GM12878 (cell line): ENCODE data around the gene SPINT1. TPM values are rescaled to one million over a fixed set of nuclear protein-coding genes. Genes with fewer than 3 reads are reported as not detected.

Experiments
- ATAC-seq: fragments of 200-7000 bp; cut with Tn5 transposase; 3 replicates; pipeline ENCODE4 v1.9.1; 2020; ENCODE audit warnings: mild to moderate bottlenecking, moderate library complexity
- BruUV-seq: library from RNA; stranded (reverse); fragments of 400-500 nt; replicated peaks from 2 replicates; lab custom pipeline; 2021; lab: Mats Ljungman, UMichigan
- CTCF ChIA-PET: fragments of 300-600 bp; sonication (Branson Sonifier 250); formaldehyde crosslinking; extraction: SDS; loops from one replicate; lab custom pipeline; 2021; ENCODE audit warnings: inconsistent platforms; lab: Yijun Ruan, JAX
- POLR2A ChIA-PET: fragments of 350-600 bp; formaldehyde crosslinking; extraction: SDS; loops from one replicate; lab custom pipeline; 2021; ENCODE audit warnings: inconsistent platforms; lab: Charles Lee
- RAD21 ChIA-PET: fragments of 300-600 bp; sonication (Branson Sonifier 250); formaldehyde crosslinking; loops from one replicate; lab custom pipeline; 2023; ENCODE audit warnings: antibody characterized with exemption; ENCODE audit not compliant: unreplicated experiment; lab: Charles Lee
- SMC1A ChIA-PET: fragments of 300-600 bp; sonication (Branson Sonifier 250); formaldehyde crosslinking; loops from one replicate; lab custom pipeline; 2023; ENCODE audit not compliant: unreplicated experiment, uncharacterized antibody; lab: Charles Lee
- DNase-seq: peaks from one replicate; pipeline ENCODE4 v3.0.0-alpha.2; 2011; ENCODE audit warnings: low read depth, low spot score
- FAIRE-seq: peaks from 3 replicates; lab custom pipeline; 2011; peaks lifted over from hg19 to GRCh38; lab: Jason Lieb, UNC
- H2AFZ ChIP-seq: 2 replicates; pipeline ENCODE4 v1.6.0; 2011; ENCODE audit warnings: low read depth, low read length, control low read depth; ENCODE audit not compliant: control insufficient read depth
- H3K27ac ChIP-seq: 2 replicates; pipeline ENCODE4 v1.5.1; 2011; ENCODE audit warnings: control low read depth; ENCODE audit not compliant: control insufficient read depth, insufficient read depth
- H3K27me3 ChIP-seq, 2 experiments: replicated peaks in 1 of 2; 2 replicates each; pipeline versions ENCODE4 v1.6.0 to v1.6.1; 2011; ENCODE audit warnings: low read length in 1 of 2; ENCODE audit not compliant: control insufficient read depth in 2 of 2, insufficient read depth in 2 of 2
- H3K36me3 ChIP-seq, 2 experiments: 2 replicates each; pipeline ENCODE4 v1.5.1; 2011; ENCODE audit warnings: low read length in 1 of 2; ENCODE audit not compliant: control insufficient read depth in 2 of 2, insufficient read depth in 2 of 2
- H3K4me1 ChIP-seq: 2 replicates; pipeline ENCODE4 v1.6.1; 2011; ENCODE audit warnings: mild to moderate bottlenecking, low read length, moderate library complexity, mixed read lengths; ENCODE audit not compliant: control insufficient read depth, insufficient read depth
- H3K4me2 ChIP-seq: 2 replicates; pipeline ENCODE4 v1.6.0; 2011; ENCODE audit warnings: control low read depth; ENCODE audit not compliant: control insufficient read depth, insufficient read depth
- H3K4me3 ChIP-seq: fragments of 200-600 bp; sonication (generic); 2 replicates; pipeline ENCODE4 v1.5.1; 2016
- H3K79me2 ChIP-seq: 2 replicates; pipeline ENCODE4 v1.6.0; 2011; ENCODE audit warnings: low read length; ENCODE audit not compliant: control insufficient read depth, insufficient read depth
- H3K9ac ChIP-seq: 2 replicates; pipeline ENCODE4 v1.8.0; 2011; ENCODE audit warnings: low read length, control low read depth, mixed read lengths; ENCODE audit not compliant: control insufficient read depth, insufficient read depth
- H3K9me3 ChIP-seq: replicated peaks from 3 replicates; pipeline ENCODE4 v1.5.1; 2011; ENCODE audit warnings: mild to moderate bottlenecking, low read length; ENCODE audit not compliant: control insufficient read depth, insufficient read depth
- H4K20me1 ChIP-seq: 2 replicates; pipeline ENCODE4 v1.6.0; 2011; ENCODE audit not compliant: control insufficient read depth, insufficient read depth
- GATAD2B ChIP-seq: fragments of 450-650 bp; conservative IDR thresholded peaks from 2 replicates; pipeline ENCODE4 v1.6.1; 2017; ENCODE audit warnings: low read depth, mild to moderate bottlenecking, moderate library complexity
- JUND ChIP-seq: IDR thresholded peaks from 2 replicates; pipeline ENCODE4 v1.6.1; 2012; ENCODE audit warnings: low read depth, mild to moderate bottlenecking, low read length, improper control_type of control experiment, moderate library complexity
- POLR2AphosphoS2 ChIP-seq: IDR thresholded peaks from 2 replicates; pipeline ENCODE4 v1.6.1; 2011; ENCODE audit warnings: low read depth, mild to moderate bottlenecking, low read length, improper control_type of control experiment, moderate library complexity
- RAD51 ChIP-seq: fragments of 450-650 bp; IDR thresholded peaks from 2 replicates; pipeline ENCODE4 v1.6.1; 2016; ENCODE audit warnings: moderate library complexity, mild to moderate bottlenecking, inconsistent platforms
- RBBP5 ChIP-seq: fragments of 200-600 bp; sonication (generic); conservative IDR thresholded peaks from 2 replicates; pipeline ENCODE4 v1.6.1; 2016
- SUZ12 ChIP-seq: fragments of 200-600 bp; sonication (generic); IDR thresholded peaks from one replicate; pipeline ENCODE4 v1.6.1; 2018; ENCODE audit warnings: antibody characterized with exemption, mild to moderate bottlenecking; ENCODE audit not compliant: unreplicated experiment
- ZNF24 ChIP-seq: fragments of 450-650 bp; IDR thresholded peaks from 2 replicates; pipeline ENCODE4 v1.6.1; 2017; ENCODE audit warnings: antibody characterized with exemption, mild to moderate bottlenecking
- ZSCAN29 ChIP-seq: fragments of 450-650 bp; IDR thresholded peaks from 2 replicates; pipeline ENCODE4 v1.6.1; 2017; ENCODE audit warnings: mild to moderate bottlenecking, moderate library complexity
- WGBS: methylation state at CpG from one replicate; pipeline ENCODE4 v1.1.6; 2016; ENCODE audit warnings: low lambda C conversion rate; ENCODE audit not compliant: insufficient replicate concordance, insufficient coverage; ENCODE audit errors: missing lambda C conversion rate; 5-methylcytosine and 5-hydroxymethylcytosine counted together
- in situ Hi-C: fragments of 300-500 bp; cut with MboI; formaldehyde crosslinking; loops from 9 replicates; pipeline ENCODE4 v1.14.3; 2018; ENCODE audit warnings: mixed read lengths
- intact Hi-C: fragments of 100-400 bp; cut with micrococcal nuclease; formaldehyde crosslinking; loops from one replicate; pipeline ENCODE4 v1.14.2; 2022; ENCODE audit not compliant: unreplicated experiment
- polyA plus RNA-seq, 11 experiments: library from polyadenylated mRNA; depleted of rRNA in 4 of 11; unstranded in 6 of 11; stranded (reverse) in 5 of 11; fragments of >200 nt; fragmentation: Nextera tagmentation in 4 of 11; fragmentation: Illumina TruSeq in 1 of 11; extraction: Ambion mirVana in 4 of 11; extraction: Trizol in 1 of 11; gene quantifications; 1 replicate in 1 of 11; 2 replicates in 10 of 11; pipeline versions ENCODE4 v1.2.1 to v1.2.3, GENCODE V29; 2011 to 2016; ENCODE audit warnings: inconsistent platforms in 2 of 11, missing spikeins in 2 of 11, low read depth in 1 of 11
- total RNA-seq, 4 experiments: library from RNA; depleted of rRNA in 3 of 4; stranded (reverse); fragments of >200 nt in 3 of 4; fragmentation: Illumina TruSeq in 1 of 4; extraction: Trizol in 1 of 4; gene quantifications; 2 replicates each; pipeline versions ENCODE4 v1.2.1 to v1.2.3, GENCODE V29; 2013 to 2021
- TF ChIP-seq, protein P1 (sequence below): fragments of 450-650 bp; IDR thresholded peaks from 2 replicates; pipeline ENCODE4 v1.6.1; 2016; ENCODE audit warnings: mild to moderate bottlenecking, moderate library complexity, borderline replicate concordance
- TF ChIP-seq, protein P2 (sequence below): fragments of 450-650 bp; IDR thresholded peaks from 2 replicates; pipeline ENCODE4 v1.6.1; 2018; ENCODE audit warnings: mild to moderate bottlenecking, low read depth, moderate library complexity; ENCODE audit not compliant: partially characterized antibody
- TF ChIP-seq, protein P3 (sequence below), 3 experiments: IDR thresholded peaks in 2 of 3; conservative IDR thresholded peaks in 1 of 3; 2 replicates each; pipeline ENCODE4 v1.5.1; 2011; ENCODE audit warnings: low read depth in 3 of 3, low read length in 3 of 3, mild to moderate bottlenecking in 3 of 3, control low read depth in 2 of 3, moderate library complexity in 2 of 3, inconsistent platforms in 1 of 3, mixed read lengths in 1 of 3; ENCODE audit not compliant: control insufficient read depth in 2 of 3, insufficient read depth in 1 of 3; ENCODE audit errors: extremely low read depth in 1 of 3

The SPINT1 gene
- total and polyA plus RNA-seq, 10 of the 15 experiments (the other 5 are each of a cell fraction or from before 2014, with no cell fraction given): 3.5 to 28.6 (median 10.2) TPM

DNA sequence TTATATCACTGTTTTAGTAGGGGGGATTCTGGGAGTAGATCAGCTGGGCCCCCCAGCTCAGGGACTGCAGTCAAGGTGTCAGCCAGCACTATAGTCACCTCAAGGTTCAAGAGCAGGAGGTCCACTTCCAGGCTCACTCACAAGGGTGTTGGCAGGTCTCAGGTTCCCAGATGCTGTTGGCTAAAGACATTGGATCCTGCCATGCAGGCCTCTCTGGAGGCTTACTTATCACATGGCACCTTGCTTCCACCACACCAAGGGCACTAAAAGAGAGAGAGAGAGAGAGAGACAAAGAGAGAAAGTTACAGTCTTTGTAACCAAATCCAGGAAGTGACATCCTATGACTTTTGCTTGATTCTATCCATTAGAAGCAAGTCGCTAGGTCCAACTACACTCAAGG lies 7.8 kb upstream of the SPINT1 start:
- H3K36me3 ChIP-seq: no peaks in the 10 kb centered on the region
- TF ChIP-seq ZSCAN29 (no peak), RAD51 (no peak), JUND (no peak), POLR2AphosphoS2 (no peak), SUZ12 (no peak), GATAD2B (no peak), RBBP5 (no peak), ZNF24 (no peak)
- TF ChIP-seq, protein P1, sequence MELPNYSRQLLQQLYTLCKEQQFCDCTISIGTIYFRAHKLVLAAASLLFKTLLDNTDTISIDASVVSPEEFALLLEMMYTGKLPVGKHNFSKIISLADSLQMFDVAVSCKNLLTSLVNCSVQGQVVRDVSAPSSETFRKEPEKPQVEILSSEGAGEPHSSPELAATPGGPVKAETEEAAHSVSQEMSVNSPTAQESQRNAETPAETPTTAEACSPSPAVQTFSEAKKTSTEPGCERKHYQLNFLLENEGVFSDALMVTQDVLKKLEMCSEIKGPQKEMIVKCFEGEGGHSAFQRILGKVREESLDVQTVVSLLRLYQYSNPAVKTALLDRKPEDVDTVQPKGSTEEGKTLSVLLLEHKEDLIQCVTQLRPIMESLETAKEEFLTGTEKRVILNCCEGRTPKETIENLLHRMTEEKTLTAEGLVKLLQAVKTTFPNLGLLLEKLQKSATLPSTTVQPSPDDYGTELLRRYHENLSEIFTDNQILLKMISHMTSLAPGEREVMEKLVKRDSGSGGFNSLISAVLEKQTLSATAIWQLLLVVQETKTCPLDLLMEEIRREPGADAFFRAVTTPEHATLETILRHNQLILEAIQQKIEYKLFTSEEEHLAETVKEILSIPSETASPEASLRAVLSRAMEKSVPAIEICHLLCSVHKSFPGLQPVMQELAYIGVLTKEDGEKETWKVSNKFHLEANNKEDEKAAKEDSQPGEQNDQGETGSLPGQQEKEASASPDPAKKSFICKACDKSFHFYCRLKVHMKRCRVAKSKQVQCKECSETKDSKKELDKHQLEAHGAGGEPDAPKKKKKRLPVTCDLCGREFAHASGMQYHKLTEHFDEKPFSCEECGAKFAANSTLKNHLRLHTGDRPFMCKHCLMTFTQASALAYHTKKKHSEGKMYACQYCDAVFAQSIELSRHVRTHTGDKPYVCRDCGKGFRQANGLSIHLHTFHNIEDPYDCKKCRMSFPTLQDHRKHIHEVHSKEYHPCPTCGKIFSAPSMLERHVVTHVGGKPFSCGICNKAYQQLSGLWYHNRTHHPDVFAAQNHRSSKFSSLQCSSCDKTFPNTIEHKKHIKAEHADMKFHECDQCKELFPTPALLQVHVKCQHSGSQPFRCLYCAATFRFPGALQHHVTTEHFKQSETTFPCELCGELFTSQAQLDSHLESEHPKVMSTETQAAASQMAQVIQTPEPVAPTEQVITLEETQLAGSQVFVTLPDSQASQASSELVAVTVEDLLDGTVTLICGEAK: no peak
- TF ChIP-seq, protein P2, sequence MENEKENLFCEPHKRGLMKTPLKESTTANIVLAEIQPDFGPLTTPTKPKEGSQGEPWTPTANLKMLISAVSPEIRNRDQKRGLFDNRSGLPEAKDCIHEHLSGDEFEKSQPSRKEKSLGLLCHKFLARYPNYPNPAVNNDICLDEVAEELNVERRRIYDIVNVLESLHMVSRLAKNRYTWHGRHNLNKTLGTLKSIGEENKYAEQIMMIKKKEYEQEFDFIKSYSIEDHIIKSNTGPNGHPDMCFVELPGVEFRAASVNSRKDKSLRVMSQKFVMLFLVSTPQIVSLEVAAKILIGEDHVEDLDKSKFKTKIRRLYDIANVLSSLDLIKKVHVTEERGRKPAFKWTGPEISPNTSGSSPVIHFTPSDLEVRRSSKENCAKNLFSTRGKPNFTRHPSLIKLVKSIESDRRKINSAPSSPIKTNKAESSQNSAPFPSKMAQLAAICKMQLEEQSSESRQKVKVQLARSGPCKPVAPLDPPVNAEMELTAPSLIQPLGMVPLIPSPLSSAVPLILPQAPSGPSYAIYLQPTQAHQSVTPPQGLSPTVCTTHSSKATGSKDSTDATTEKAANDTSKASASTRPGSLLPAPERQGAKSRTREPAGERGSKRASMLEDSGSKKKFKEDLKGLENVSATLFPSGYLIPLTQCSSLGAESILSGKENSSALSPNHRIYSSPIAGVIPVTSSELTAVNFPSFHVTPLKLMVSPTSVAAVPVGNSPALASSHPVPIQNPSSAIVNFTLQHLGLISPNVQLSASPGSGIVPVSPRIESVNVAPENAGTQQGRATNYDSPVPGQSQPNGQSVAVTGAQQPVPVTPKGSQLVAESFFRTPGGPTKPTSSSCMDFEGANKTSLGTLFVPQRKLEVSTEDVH: no peak
- TF ChIP-seq, protein P3, sequence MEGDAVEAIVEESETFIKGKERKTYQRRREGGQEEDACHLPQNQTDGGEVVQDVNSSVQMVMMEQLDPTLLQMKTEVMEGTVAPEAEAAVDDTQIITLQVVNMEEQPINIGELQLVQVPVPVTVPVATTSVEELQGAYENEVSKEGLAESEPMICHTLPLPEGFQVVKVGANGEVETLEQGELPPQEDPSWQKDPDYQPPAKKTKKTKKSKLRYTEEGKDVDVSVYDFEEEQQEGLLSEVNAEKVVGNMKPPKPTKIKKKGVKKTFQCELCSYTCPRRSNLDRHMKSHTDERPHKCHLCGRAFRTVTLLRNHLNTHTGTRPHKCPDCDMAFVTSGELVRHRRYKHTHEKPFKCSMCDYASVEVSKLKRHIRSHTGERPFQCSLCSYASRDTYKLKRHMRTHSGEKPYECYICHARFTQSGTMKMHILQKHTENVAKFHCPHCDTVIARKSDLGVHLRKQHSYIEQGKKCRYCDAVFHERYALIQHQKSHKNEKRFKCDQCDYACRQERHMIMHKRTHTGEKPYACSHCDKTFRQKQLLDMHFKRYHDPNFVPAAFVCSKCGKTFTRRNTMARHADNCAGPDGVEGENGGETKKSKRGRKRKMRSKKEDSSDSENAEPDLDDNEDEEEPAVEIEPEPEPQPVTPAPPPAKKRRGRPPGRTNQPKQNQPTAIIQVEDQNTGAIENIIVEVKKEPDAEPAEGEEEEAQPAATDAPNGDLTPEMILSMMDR (IDR thresholded peaks at IDR 0.05 in 2 of 3, conservative IDR thresholded peaks at IDR 0.05 in 1 of 3; ENCODE audit: control insufficient read depth in 2 of 3, extremely low read depth in 1 of 3, insufficient read depth in 1 of 3, low read depth in 3 of 3, low read length in 3 of 3): no peak
- H3K27ac ChIP-seq: no peak overlapping the region
- SMC1A ChIA-PET: no interaction called here
- intact Hi-C loops: no loop called here
- FAIRE-seq (no peak), ATAC-seq (no peak), DNase-seq (no peak)
- no peak overlapping the region for H3K4me2 ChIP-seq
- in situ Hi-C loops: no loop called here
- H3K27me3 ChIP-seq: no peaks in the 10 kb centered on the region
- CTCF ChIA-PET: interaction anchor here (1.6 kb wide), 1 partner anchor 53 kb away, joined by 7 read pairs; no protein-coding TSS in a partner anchor
- no peaks in the 10 kb centered on the region for H3K79me2 ChIP-seq
- BruUV-seq: no TSS peak
- H2AFZ ChIP-seq: no peak overlapping the region
- POLR2A ChIA-PET: no interaction called here
- no peak overlapping the region for H3K9ac ChIP-seq
- WGBS: 79% methylated on average over 1 of the region's 1 CpG
- no peaks in the 10 kb centered on the region for H4K20me1 ChIP-seq
- no peaks in the 10 kb centered on the region for H3K9me3 ChIP-seq
- H3K4me3 ChIP-seq: no peak overlapping the region
- RAD21 ChIA-PET: no interaction called here
- H3K4me1 ChIP-seq: no peaks in the 10 kb centered on the region
